Mammary epithelial cell (primary cell): ENCODE measurements around the gene VKORC1L1.

ENCODE experiments used
- CTCF ChIP-seq, 2 donors: IDR thresholded peaks in 1 of 2; conservative IDR thresholded peaks in 1 of 2; 2 replicates each; pipeline ENCODE4 v1.5.1; 2011 to 2012; ENCODE audit warnings: inconsistent platforms in 2 of 2, low read length in 2 of 2, mild to moderate bottlenecking in 2 of 2, control low read depth in 1 of 2, low read depth in 1 of 2; ENCODE audit not compliant: insufficient read depth in 1 of 2; ENCODE audit errors: extremely low read depth in 1 of 2
- EZH2 ChIP-seq: IDR thresholded peaks from 2 replicates; pipeline ENCODE4 v1.6.1; 2012; ENCODE audit warnings: low read length, inconsistent platforms, borderline replicate concordance

- no peak for TF ChIP-seq CTCF (conservative IDR thresholded peaks at IDR 0.05 in 1 of 2, IDR thresholded peaks at IDR 0.05 in 1 of 2; ENCODE audit: extremely low read depth in 1 of 2, insufficient read depth in 1 of 2, low read depth in 1 of 2, low read length in 2 of 2)
- TF ChIP-seq EZH2 = no peak
Observed at GRCh38 chr7:65923316-65923715, 50.4 kb downstream of the VKORC1L1 start.
